BJ (cell line): ENCODE data around the gene UBAC2. TPM values are rescaled to one million over a fixed set of nuclear protein-coding genes. Genes with fewer than 3 reads are reported as not detected.

Experiments used
- CTCF ChIA-PET: fragments of 350-600 bp; formaldehyde crosslinking; extraction: SDS; loops from one replicate; lab custom pipeline; 2021; ENCODE audit warnings: antibody characterized with exemption, inconsistent platforms; lab: Yijun Ruan, JAX
- POLR2A ChIA-PET: fragments of 300-600 bp; sonication (Branson Sonifier 250); formaldehyde crosslinking; extraction: SDS; loops from one replicate; lab custom pipeline; 2021; ENCODE audit warnings: antibody characterized with exemption; lab: Charles Lee
- DNase-seq: peaks from one replicate; pipeline ENCODE4 v3.0.0-alpha.2; 2011; ENCODE audit warnings: low read depth
- H3K27me3 ChIP-seq: 2 replicates; pipeline ENCODE4 v1.6.0; 2011; ENCODE audit warnings: low read length; ENCODE audit not compliant: control insufficient read depth, insufficient read depth
- H3K36me3 ChIP-seq: 2 replicates; pipeline ENCODE4 v1.5.1; 2011; ENCODE audit warnings: low read length; ENCODE audit not compliant: control insufficient read depth, insufficient read depth
- H3K4me3 ChIP-seq: 2 replicates; pipeline ENCODE4 v1.5.1; 2011; ENCODE audit warnings: low read depth, mild to moderate bottlenecking, control low read depth, low read length
- CTCF ChIP-seq: IDR thresholded peaks from 2 replicates; pipeline ENCODE4 v1.5.1; 2011; ENCODE audit warnings: low read depth, mild to moderate bottlenecking, control low read depth, inconsistent platforms, low read length, moderate library complexity; ENCODE audit not compliant: insufficient read depth
- polyA plus RNA-seq: library from polyadenylated mRNA; depleted of rRNA; stranded (reverse); fragments of >200 nt; gene quantifications from 2 replicates; pipeline ENCODE4 v1.2.3, GENCODE V29; 2011

Gene UBAC2
- polyA plus RNA-seq, 1 experiment = 84.7 TPM

GRCh38 chr13:99421271-99421670, 220.6 kb downstream of the UBAC2 start:
- H3K4me3 ChIP-seq = no peak overlapping the region
- H3K27me3 ChIP-seq = peaks cover 26% of the 10 kb centered on the region
- no peak for TF ChIP-seq CTCF
- no peak for DNase-seq
- no peaks in the 10 kb centered on the region for H3K36me3 ChIP-seq
- ChIA-PET CTCF (no interaction called here), POLR2A (no interaction called here)

GRCh38 chr13:99421758-99422585, 221.3 kb downstream of the UBAC2 start:
- Histone ChIP-seq H3K27me3 (peaks cover 25% of the 10 kb centered on the region), H3K36me3 (no peaks in the 10 kb centered on the region), H3K4me3 (no peak overlapping the region)
- CTCF ChIA-PET = interaction anchor here (1.1 kb wide), 1 partner anchor 246 kb away, joined by 3 read pairs; no protein-coding TSS in a partner anchor
- no peak for DNase-seq
- TF ChIP-seq CTCF = no peak
- POLR2A ChIA-PET = no interaction called here

- Histone ChIP-seq H3K27me3 (peaks cover 24% of the 10 kb centered on the region), H3K4me3 (no peak overlapping the region), H3K36me3 (no peaks in the 10 kb centered on the region)
- no peak for TF ChIP-seq CTCF
- ChIA-PET POLR2A (no interaction called here), CTCF (interaction anchor here (1.1 to 4.5 kb wide), 3 partner anchors 10 to 247 kb away, joined by 3 to 27 read pairs (median 3); no protein-coding TSS in a partner anchor)
- no peak for DNase-seq
Measured at GRCh38 chr13:99422586-99423220, 222.0 kb downstream of the UBAC2 start.

GRCh38 chr13:99425485-99426341, 225.1 kb downstream of the UBAC2 start:
- TF ChIP-seq CTCF = no peak
- POLR2A ChIA-PET = no interaction called here
- H3K36me3 ChIP-seq = no peaks in the 10 kb centered on the region
- H3K27me3 ChIP-seq = peaks cover 16% of the 10 kb centered on the region
- no peak for DNase-seq
- no peak overlapping the region for H3K4me3 ChIP-seq
- CTCF ChIA-PET = interaction anchor here (4.5 kb wide), 1 partner anchor 11 kb away, joined by 27 read pairs; no protein-coding TSS in a partner anchor
